Right lobe of liver (tissue), 4 donors: ENCODE results near the gene TGFBR2.

Experiments
- POLR2A ChIP-seq: fragments of 450-650 bp; IDR thresholded peaks from one replicate; pipeline ENCODE4 v1.6.1; 2017; ENCODE audit warnings: antibody characterized with exemption, mild to moderate bottlenecking
- TF ChIP-seq, protein P1 (sequence below), 4 donors: fragments of 200-600 bp in 3 of 4; fragments of 450-650 bp in 1 of 4; IDR thresholded peaks; one replicate each; pipeline versions ENCODE4 v1.5.1 to v1.8.0; 2016 to 2022; ENCODE audit warnings: antibody characterized with exemption in 4 of 4, mild to moderate bottlenecking in 2 of 4
- donor health status: DM: no; HTN: no; CAD: no.
- donor health status: DM: no; HTN: no; CAD: no.
- donor health status: DM: no; HTN: yes; CAD: no.

DNA sequence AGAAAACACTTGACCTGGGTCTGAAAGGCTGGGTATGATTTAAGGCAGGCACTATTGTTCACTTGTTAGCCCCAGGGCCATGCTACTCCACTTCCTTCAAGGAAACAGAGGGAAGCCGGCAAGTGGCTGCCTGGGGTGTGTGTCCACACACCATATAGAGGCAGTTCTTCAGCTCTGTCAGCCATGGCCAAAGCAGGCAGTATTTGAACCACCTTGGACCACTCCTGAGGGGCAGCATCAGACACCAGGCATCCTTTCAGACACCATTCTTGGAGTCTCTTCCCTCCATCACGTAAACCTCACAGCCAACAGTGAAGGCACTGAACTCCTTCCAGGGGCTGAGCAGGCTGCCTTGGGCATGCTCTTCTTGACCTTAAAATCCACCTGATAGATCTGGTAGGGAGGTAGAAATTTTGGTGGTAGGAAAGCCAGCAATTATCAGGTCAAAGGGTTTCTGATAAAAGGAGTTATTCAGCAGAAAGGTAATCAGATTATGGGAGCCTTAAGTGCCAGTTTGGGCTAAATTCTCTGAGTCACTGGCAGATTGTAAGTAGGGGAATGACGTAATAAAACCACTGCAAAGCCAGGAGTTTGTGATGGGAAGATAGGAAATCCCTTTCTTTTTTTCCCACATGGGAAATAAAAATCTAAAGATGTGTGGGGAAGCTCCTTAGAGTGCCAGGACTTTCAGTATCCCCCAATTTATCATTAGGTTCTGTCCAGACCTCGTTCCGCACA lies 20.2 kb downstream of the TGFBR2 start:
- TF ChIP-seq, protein P1, sequence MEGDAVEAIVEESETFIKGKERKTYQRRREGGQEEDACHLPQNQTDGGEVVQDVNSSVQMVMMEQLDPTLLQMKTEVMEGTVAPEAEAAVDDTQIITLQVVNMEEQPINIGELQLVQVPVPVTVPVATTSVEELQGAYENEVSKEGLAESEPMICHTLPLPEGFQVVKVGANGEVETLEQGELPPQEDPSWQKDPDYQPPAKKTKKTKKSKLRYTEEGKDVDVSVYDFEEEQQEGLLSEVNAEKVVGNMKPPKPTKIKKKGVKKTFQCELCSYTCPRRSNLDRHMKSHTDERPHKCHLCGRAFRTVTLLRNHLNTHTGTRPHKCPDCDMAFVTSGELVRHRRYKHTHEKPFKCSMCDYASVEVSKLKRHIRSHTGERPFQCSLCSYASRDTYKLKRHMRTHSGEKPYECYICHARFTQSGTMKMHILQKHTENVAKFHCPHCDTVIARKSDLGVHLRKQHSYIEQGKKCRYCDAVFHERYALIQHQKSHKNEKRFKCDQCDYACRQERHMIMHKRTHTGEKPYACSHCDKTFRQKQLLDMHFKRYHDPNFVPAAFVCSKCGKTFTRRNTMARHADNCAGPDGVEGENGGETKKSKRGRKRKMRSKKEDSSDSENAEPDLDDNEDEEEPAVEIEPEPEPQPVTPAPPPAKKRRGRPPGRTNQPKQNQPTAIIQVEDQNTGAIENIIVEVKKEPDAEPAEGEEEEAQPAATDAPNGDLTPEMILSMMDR (IDR thresholded peaks at IDR 0.05) = no peak
- no peak for TF ChIP-seq POLR2A
